K562 (cell line): ENCODE results near the gene ANKFN1. TPM values are rescaled to one million over a fixed set of nuclear protein-coding genes. Genes with fewer than 3 reads are reported as not detected.

Source experiments
- ATAC-seq: fragments of 200-7000 bp; cut with Tn5 transposase; 3 replicates; pipeline ENCODE4 v1.9.1; 2020; ENCODE audit warnings: moderate library complexity
- BruUV-seq: library from RNA; stranded (reverse); fragments of 400-500 nt; replicated peaks from 2 replicates; lab custom pipeline; 2021; lab: Mats Ljungman, UMichigan
- CTCF ChIA-PET: fragments of 300-600 bp; formaldehyde crosslinking; extraction: SDS; loops from one replicate; lab custom pipeline; 2021; ENCODE audit warnings: low intra/inter-chr PET ratio; lab: Yijun Ruan, JAX
- POLR2A ChIA-PET: fragments of 300-600, 350-650 bp; sonication (Branson Sonifier 250); formaldehyde crosslinking; extraction: SDS; loops from one replicate; lab custom pipeline; 2021; ENCODE audit warnings: antibody characterized with exemption, inconsistent platforms; lab: Yijun Ruan, JAX
- DNase-seq, 4 experiments: peaks; one replicate each; pipeline versions ENCODE4 v3.0.0 to v3.0.0-alpha.2; 2011 to 2018; ENCODE audit warnings: low spot score in 3 of 4, mixed read lengths in 3 of 4; ENCODE audit errors: extremely low read depth in 1 of 4
- FAIRE-seq: peaks from 2 replicates; lab custom pipeline; 2011; peaks lifted over from hg19 to GRCh38; lab: Jason Lieb, UNC
- H2AFZ ChIP-seq: 2 replicates; pipeline ENCODE4 v1.6.0; 2011; ENCODE audit warnings: low read depth, low read length, control low read depth, inconsistent platforms
- H3K27ac ChIP-seq: fragments of 200-600 bp; 3 replicates; pipeline ENCODE4 v1.8.0; 2011; ENCODE audit warnings: low read depth, mild to moderate bottlenecking, control low read depth, inconsistent platforms, low read length, moderate library complexity, mixed read lengths; ENCODE audit errors: extremely low read depth
- H3K27me3 ChIP-seq, 2 experiments: fragments of 300-600 bp in 1 of 2; 2 replicates in 1 of 2; 3 replicates in 1 of 2; pipeline versions ENCODE4 v1.6.0 to v1.8.0; 2011; ENCODE audit warnings: inconsistent platforms in 2 of 2, low read length in 2 of 2, mild to moderate bottlenecking in 1 of 2, mixed read lengths in 1 of 2, moderate library complexity in 1 of 2; ENCODE audit not compliant: control insufficient read depth in 2 of 2, insufficient read depth in 2 of 2
- H3K36me3 ChIP-seq: fragments of 300-600 bp; 3 replicates; pipeline ENCODE4 v1.8.0; 2011; ENCODE audit warnings: mild to moderate bottlenecking, low read length, inconsistent platforms; ENCODE audit not compliant: control insufficient read depth, insufficient read depth
- H3K4me1 ChIP-seq, 2 experiments: fragments of 200-600 bp in 1 of 2; replicated peaks in 1 of 2; 2 replicates in 1 of 2; 3 replicates in 1 of 2; pipeline versions ENCODE4 v1.5.1 to v1.8.0; 2011; ENCODE audit warnings: inconsistent platforms in 2 of 2, low read length in 2 of 2, mild to moderate bottlenecking in 1 of 2, mixed read lengths in 1 of 2, moderate library complexity in 1 of 2; ENCODE audit not compliant: control insufficient read depth in 2 of 2, insufficient read depth in 2 of 2
- H3K4me2 ChIP-seq: 2 replicates; pipeline ENCODE4 v1.6.1; 2011; ENCODE audit warnings: low read length, control low read depth, inconsistent platforms, mixed read lengths; ENCODE audit not compliant: insufficient read depth
- H3K4me3 ChIP-seq: fragments of 200-600 bp; sonication (generic), shearing (Covaris generic); 2 replicates; pipeline ENCODE4 v1.5.1; 2016; ENCODE audit warnings: control low read depth, inconsistent platforms
- H3K79me2 ChIP-seq: fragments of 200-600 bp; 3 replicates; pipeline ENCODE4 v1.8.0; 2011; ENCODE audit warnings: low read length, inconsistent platforms; ENCODE audit not compliant: control insufficient read depth, insufficient read depth
- H3K9ac ChIP-seq, 2 experiments: 2 replicates each; pipeline versions ENCODE4 v1.6.0 to v1.6.1; 2011; ENCODE audit warnings: low read depth in 2 of 2, low read length in 2 of 2, control low read depth in 1 of 2, inconsistent platforms in 1 of 2, mild to moderate bottlenecking in 1 of 2, mixed read lengths in 1 of 2; ENCODE audit not compliant: insufficient read depth in 1 of 2
- H3K9me1 ChIP-seq: one replicate; pipeline ENCODE4 v1.6.0; 2011; ENCODE audit warnings: inconsistent platforms, mild to moderate bottlenecking, low read length, moderate library complexity; ENCODE audit not compliant: control insufficient read depth, insufficient read depth
- H3K9me3 ChIP-seq: replicated peaks from 2 replicates; pipeline ENCODE4 v1.5.1; 2011; ENCODE audit warnings: low read depth, low read length, inconsistent platforms; ENCODE audit not compliant: control insufficient read depth, insufficient read depth
- H4K20me1 ChIP-seq: replicated peaks from 2 replicates; pipeline ENCODE4 v1.6.1; 2011; ENCODE audit warnings: low read length, inconsistent platforms, mixed read lengths; ENCODE audit not compliant: control insufficient read depth, insufficient read depth
- CREM ChIP-seq: IDR thresholded peaks from 2 replicates; pipeline ENCODE4 v1.6.1; 2014; ENCODE audit warnings: antibody characterized with exemption, low read depth
- FOXJ3 ChIP-seq: sonication (generic); formaldehyde crosslinking; IDR thresholded peaks from 2 replicates; pipeline ENCODE4 v1.4.0; 2020; ENCODE audit warnings: mild to moderate bottlenecking, missing genetic modification reagents
- RBBP5 ChIP-seq: fragments of 200-600 bp; sonication (generic); IDR thresholded peaks from 2 replicates; pipeline ENCODE4 v1.6.1; 2012; ENCODE audit warnings: borderline replicate concordance, mild to moderate bottlenecking, low read length, control low read depth, inconsistent platforms; ENCODE audit not compliant: insufficient read depth, poor library complexity, severe bottlenecking
- RBM15 ChIP-seq: fragments of 200-400 bp; formaldehyde crosslinking; IDR thresholded peaks from 2 replicates; pipeline ENCODE4 v1.6.1; 2018; ENCODE audit warnings: mild to moderate bottlenecking, low read length, moderate library complexity; ENCODE audit not compliant: insufficient read depth
- ZNF24 ChIP-seq: fragments of 450-650 bp; IDR thresholded peaks from 2 replicates; pipeline ENCODE4 v1.6.1; 2016
- WGBS: fragments of 100-300 bp; shearing (Covaris generic); methylation state at CpG from one replicate; pipeline ENCODE4 v1.1.6; 2016; ENCODE audit warnings: low coverage, mixed read lengths; ENCODE audit not compliant: insufficient coverage; ENCODE audit errors: missing lambda C conversion rate; 5-methylcytosine and 5-hydroxymethylcytosine counted together
- in situ Hi-C: fragments of 300-500 bp; cut with MboI; formaldehyde crosslinking; loops from 4 replicates; pipeline ENCODE4 v1.15.0; 2018; ENCODE audit warnings: inconsistent platforms, mixed read lengths
- intact Hi-C: fragments of 100-400 bp; cut with micrococcal nuclease; formaldehyde crosslinking; loops from 2 replicates; pipeline ENCODE4 v1.14.2; 2022
- polyA plus RNA-seq, 8 experiments: library from polyadenylated mRNA; depleted of rRNA in 4 of 8; stranded (reverse) in 5 of 8; unstranded in 3 of 8; fragments of >200 nt; fragmentation: Nextera tagmentation in 2 of 8; fragmentation: Illumina TruSeq in 1 of 8; extraction: Ambion mirVana in 2 of 8; extraction: Trizol in 1 of 8; gene quantifications; 2 replicates each; pipeline versions ENCODE4 v1.2.1 to v1.2.3, GENCODE V29; 2011 to 2014; ENCODE audit warnings: inconsistent platforms in 1 of 8, missing spikeins in 1 of 8
- total RNA-seq, 7 experiments: library from RNA; depleted of rRNA in 6 of 7; stranded (reverse); fragments of >200 nt in 6 of 7; fragmentation: Illumina TruSeq in 2 of 7; extraction: Trizol in 2 of 7; gene quantifications; 2 replicates each; pipeline versions ENCODE4 v1.2.1 to v1.2.3, GENCODE V29; 2011 to 2021; ENCODE audit warnings: low replicate concordance in 1 of 7

ANKFN1 gene
- total and polyA plus RNA-seq, 9 of the 15 experiments (the other 6 are each of a cell fraction or from before 2014, with no cell fraction given): 0.04 to 0.39 (median 0.15) TPM; not detected in 1

- TF ChIP-seq RBBP5 (no peak), CREM (no peak), RBM15 (no peak)
Measured at GRCh38 chr17:56158344-56158743, 5.1 kb downstream of the ANKFN1 start (continued).

GRCh38 chr17:56158915-56159825 lies 5.9 kb downstream of the ANKFN1 start:
- H3K9me1 ChIP-seq: no peaks in the 10 kb centered on the region
- CTCF ChIA-PET: no interaction called here
- no peak for DNase-seq
- WGBS: 0% methylated on average over 4 of the region's 4 CpGs
- POLR2A ChIA-PET: no interaction called here
- H3K36me3 ChIP-seq: no peaks in the 10 kb centered on the region
- H4K20me1 ChIP-seq: no peaks in the 10 kb centered on the region
- ATAC-seq: no peak
- H3K9ac ChIP-seq: no peak overlapping the region
- H3K79me2 ChIP-seq: no peaks in the 10 kb centered on the region
- no peak for FAIRE-seq
- H2AFZ ChIP-seq: no peak overlapping the region
- H3K27ac ChIP-seq: no peak overlapping the region
- no peak overlapping the region for H3K4me2 ChIP-seq
- in situ Hi-C loops (no loop called here), intact Hi-C loops (no loop called here)
- no TSS peak for BruUV-seq
- H3K4me1 ChIP-seq: no peaks in the 10 kb centered on the region; a peak in 1 of 5 replicates
- no peaks in the 10 kb centered on the region for H3K27me3 ChIP-seq
- H3K9me3 ChIP-seq: no peaks in the 10 kb centered on the region
- TF ChIP-seq ZNF24 (no peak), FOXJ3 (CRISPR knock-in tag) (no peak)
- H3K4me3 ChIP-seq: no peak overlapping the region
